ENCODE measurements around the gene EPDR1. TPM values are rescaled to one million over a fixed set of nuclear protein-coding genes. Genes with fewer than 3 reads are reported as not detected.
A peak's percentile ranks its signal among the peaks of the same experiment; 100 is the strongest.

The EPDR1 gene
- total RNA-seq (ENCODE audit: low replicate concordance), result 0.90 and 6.1 TPM in 2 replicates
- long read RNA-seq, partial matches to known transcripts, result 0 of 2 reads
- long read RNA-seq, other reads (novel, unspliced or antisense), result 0 of 2 reads

- peak; percentile 59 for TF ChIP-seq CTCF (conservative IDR thresholded peaks at IDR 0.05)
- Mint-ChIP-seq H3K27me3 (peaks cover 66% of the 10 kb centered on the region), H3K9me3 (peaks cover 7% of the 10 kb centered on the region), H3K27ac (peak within 1 kb of the TSS; percentile 82), H3K36me3 (no peaks in the 10 kb centered on the region), H3K4me3 (peak within 1 kb of the TSS; percentile 89), H3K4me1 (ENCODE audit: unreplicated experiment) (peaks cover 17% of the 10 kb centered on the region)
- DNase-seq (ENCODE audit: extremely low spot score, unreplicated experiment), result no peak
Observed at GRCh38 chr7:37920305-37920848, at the start of gene EPDR1. Gene EPDR1, plus strand, starts transcription at chr7:37920640. Its CDS starts 300 bp downstream, at chr7:37920940.

GRCh38 chr7:37882086-37882485, 38.4 kb upstream of the EPDR1 start:
- Mint-ChIP-seq H3K4me1 (ENCODE audit: unreplicated experiment) (no peaks in the 10 kb centered on the region), H3K27me3 (no peaks in the 10 kb centered on the region)

GRCh38 chr7:37893359-37893758, 27.1 kb upstream of the EPDR1 start:
- Mint-ChIP-seq H3K4me3 (no peak overlapping the region), H3K9me3 (no peaks in the 10 kb centered on the region), H3K27ac (no peak overlapping the region), H3K27me3 (no peaks in the 10 kb centered on the region), H3K4me1 (ENCODE audit: unreplicated experiment) (no peaks in the 10 kb centered on the region), H3K36me3 (no peaks in the 10 kb centered on the region)
- no peak for DNase-seq (ENCODE audit: extremely low spot score, unreplicated experiment)
- TF ChIP-seq CTCF (conservative IDR thresholded peaks at IDR 0.05), result no peak

More at GRCh38 chr7:37882086-37882485, 38.4 kb upstream of the EPDR1 start:
- DNase-seq (ENCODE audit: extremely low spot score, unreplicated experiment), result no peak
- no peaks in the 10 kb centered on the region for H3K36me3 Mint-ChIP-seq
- H3K4me3 Mint-ChIP-seq, result no peak overlapping the region
- H3K9me3 Mint-ChIP-seq, result no peaks in the 10 kb centered on the region
- TF ChIP-seq CTCF (conservative IDR thresholded peaks at IDR 0.05), result no peak
- H3K27ac Mint-ChIP-seq, result no peak overlapping the region

GRCh38 chr7:37894671-37895070, 25.8 kb upstream of the EPDR1 start:
- no peak for DNase-seq (ENCODE audit: extremely low spot score, unreplicated experiment)
- H3K36me3 Mint-ChIP-seq, result no peaks in the 10 kb centered on the region

GRCh38 chr7:37899712-37900247, 20.7 kb upstream of the EPDR1 start:
- Mint-ChIP-seq H3K9me3 (no peaks in the 10 kb centered on the region), H3K27me3 (peaks cover 4% of the 10 kb centered on the region), H3K36me3 (no peaks in the 10 kb centered on the region), H3K27ac (no peak overlapping the region), H3K4me3 (no peak overlapping the region), H3K4me1 (ENCODE audit: unreplicated experiment) (peaks cover 6% of the 10 kb centered on the region)
- no peak for DNase-seq (ENCODE audit: extremely low spot score, unreplicated experiment)
- TF ChIP-seq CTCF (conservative IDR thresholded peaks at IDR 0.05), result no peak

More at GRCh38 chr7:37894671-37895070, 25.8 kb upstream of the EPDR1 start:
- no peak overlapping the region for H3K4me3 Mint-ChIP-seq
- no peak overlapping the region for H3K27ac Mint-ChIP-seq
- no peaks in the 10 kb centered on the region for H3K9me3 Mint-ChIP-seq
- no peaks in the 10 kb centered on the region for H3K27me3 Mint-ChIP-seq
- TF ChIP-seq CTCF (conservative IDR thresholded peaks at IDR 0.05), result no peak
- no peaks in the 10 kb centered on the region for H3K4me1 Mint-ChIP-seq (ENCODE audit: unreplicated experiment)

All from type B pancreatic cell (in vitro differentiated cells).